ENCODE measurements around the gene RYR3.

RYR3 gene

DNA sequence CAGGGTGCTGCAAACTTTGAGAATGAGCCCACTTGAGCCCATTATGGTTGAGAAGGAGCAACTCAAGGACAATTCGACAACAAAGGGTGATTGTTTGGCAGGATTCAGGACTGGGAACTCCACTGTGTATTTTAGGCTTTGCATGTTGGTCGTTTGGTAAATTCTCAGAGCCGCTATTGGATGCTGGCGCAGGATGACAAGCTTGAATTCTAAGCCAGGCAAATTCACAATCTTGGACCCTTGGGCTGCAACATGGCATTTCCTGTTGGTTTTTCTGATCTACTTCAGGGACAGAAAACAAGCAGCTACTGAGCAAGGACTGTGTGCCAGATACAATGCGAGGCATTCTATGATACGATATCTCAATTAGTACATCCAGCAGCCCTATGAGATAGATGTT lies 82.8 kb downstream of the RYR3 start:
- DNase-seq: no peak

DNA sequence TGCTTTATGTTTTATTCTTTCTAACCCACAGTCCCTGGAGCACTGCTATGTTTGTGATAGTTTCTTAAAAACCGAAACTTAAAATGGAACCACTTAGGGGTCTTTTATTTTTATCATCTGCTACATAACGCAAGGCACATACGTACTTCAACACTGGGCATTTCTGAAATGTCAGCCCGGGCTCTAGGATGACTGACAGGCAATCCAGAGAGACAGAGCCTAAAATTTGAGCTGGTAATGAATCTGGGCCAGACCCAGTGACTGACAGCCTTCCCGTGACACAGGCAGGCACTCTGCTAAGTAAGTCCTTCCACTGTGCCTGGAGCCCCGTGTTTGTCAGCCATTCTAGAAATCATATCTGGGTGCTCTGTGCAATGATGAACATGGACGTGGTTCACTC lies 84.6 kb downstream of the RYR3 start:
- no peak for DNase-seq

DNA sequence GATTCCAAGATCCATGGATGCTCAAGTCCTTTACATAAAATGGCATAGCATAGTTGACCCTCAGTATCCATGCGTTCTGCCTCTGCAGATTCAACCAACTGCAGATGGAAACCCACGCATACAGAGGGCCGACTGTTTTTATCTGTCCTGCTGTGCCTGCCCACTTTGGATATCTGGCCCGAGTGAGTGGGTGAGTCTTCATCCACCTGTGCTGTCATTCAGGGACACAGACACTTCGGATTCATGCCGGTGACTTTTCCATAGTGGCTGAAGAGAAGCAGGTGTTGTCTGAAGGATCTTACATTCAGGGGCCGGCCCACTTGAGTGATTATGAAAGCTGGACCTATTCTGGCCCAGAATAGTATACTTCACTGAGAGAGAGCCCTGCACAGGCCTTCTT lies 85.1 kb downstream of the RYR3 start:
- no peak for DNase-seq

DNA sequence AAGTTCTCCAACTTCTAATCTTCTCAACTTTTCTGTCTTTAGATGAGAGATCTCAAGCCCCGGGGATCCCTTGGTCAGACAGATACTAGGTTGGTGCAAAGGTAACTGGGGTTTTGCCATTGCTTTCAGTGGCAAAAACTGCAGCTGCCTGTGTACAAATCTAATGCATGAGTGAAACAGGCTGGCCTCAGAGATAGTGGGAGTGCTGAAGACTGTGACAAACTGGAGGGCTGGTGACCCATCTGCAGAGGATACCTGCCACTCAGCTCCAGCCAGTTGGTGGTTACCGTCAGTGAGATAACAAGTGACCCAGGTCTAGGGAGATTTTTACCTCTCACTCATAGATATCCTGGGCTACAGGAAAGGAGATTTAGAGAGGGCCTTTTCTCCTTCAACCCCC lies 85.7 kb downstream of the RYR3 start:
- no peak for DNase-seq

DNA sequence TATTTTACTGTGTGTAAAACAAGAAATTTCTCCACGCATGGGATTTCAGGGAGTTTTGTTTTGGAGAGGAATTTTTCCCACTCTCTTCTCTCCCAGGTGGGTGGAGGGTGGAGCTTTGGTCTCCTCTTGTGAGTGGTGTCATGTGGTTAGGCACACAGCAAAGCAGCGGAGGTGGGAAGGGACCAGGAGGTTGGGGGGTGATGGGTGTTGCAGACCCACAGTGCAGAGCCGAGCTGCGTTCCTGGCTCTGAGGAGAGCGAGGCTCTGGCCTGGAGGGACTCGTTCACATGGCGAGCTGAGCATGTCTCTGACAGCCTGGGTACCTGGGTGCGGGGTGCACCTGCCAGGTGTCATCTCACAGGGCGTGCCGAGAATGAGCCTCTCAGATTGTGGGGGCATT lies 87.8 kb downstream of the RYR3 start:
- DNase-seq: no peak

DNA sequence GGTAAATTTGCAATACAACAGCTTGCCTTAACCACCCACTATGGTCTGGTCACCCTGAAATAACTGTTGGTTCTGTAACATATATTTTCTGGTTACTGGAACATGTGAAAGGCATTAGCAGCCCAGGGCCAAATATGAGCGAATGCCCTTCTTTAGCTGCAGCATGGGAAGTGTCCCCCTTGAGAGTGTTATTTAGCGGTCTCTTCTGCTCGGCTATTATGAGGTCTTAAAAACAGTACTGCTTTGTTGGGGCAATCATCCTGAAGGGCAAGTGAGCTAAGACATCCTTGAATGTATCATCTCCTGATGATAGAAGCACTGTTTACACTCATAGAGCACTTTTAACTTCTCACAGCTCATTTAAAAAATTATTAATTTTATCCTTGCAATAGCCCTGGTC lies 90.2 kb downstream of the RYR3 start:
- DNase-seq: no peak

DNA sequence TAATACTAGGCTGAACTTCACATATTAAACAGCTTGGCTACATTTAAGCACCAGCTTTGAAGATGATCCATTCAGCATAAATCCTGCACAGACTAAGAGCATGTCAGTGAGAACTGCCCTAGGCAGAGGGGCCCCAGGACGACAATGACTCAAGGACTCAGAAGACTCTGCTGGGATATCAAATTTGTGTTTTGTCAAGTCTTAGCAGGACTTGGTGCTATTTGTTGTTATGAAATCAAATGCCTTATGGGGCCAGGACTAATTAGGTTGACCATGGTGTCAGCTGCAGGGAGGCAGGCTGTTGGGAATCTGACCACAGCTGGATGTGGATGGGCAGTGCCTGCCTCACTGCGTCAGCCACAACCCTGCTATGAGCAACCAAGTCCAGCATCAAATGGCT lies 91.8 kb downstream of the RYR3 start:
- DNase-seq: no peak

DNA sequence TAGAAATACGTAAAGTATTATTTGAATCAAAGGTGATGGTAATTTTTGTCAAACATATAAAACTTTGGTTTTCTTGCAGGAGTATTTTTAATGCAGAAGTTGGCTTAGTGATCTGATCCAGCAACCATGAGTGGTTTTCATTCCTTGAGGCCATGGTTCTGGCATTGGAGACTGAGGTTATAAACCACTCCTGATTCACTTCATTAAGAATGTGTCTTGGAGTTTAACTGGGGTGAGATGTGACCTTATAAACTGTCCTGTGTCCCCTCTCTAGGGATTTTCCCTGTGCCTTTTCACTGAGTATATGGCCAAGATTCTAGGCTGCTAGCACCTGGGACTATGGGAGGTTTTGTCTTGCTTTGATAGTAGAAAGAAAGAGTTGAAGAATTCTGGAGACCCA lies 94.3 kb downstream of the RYR3 start:
- DNase-seq: no peak

DNA sequence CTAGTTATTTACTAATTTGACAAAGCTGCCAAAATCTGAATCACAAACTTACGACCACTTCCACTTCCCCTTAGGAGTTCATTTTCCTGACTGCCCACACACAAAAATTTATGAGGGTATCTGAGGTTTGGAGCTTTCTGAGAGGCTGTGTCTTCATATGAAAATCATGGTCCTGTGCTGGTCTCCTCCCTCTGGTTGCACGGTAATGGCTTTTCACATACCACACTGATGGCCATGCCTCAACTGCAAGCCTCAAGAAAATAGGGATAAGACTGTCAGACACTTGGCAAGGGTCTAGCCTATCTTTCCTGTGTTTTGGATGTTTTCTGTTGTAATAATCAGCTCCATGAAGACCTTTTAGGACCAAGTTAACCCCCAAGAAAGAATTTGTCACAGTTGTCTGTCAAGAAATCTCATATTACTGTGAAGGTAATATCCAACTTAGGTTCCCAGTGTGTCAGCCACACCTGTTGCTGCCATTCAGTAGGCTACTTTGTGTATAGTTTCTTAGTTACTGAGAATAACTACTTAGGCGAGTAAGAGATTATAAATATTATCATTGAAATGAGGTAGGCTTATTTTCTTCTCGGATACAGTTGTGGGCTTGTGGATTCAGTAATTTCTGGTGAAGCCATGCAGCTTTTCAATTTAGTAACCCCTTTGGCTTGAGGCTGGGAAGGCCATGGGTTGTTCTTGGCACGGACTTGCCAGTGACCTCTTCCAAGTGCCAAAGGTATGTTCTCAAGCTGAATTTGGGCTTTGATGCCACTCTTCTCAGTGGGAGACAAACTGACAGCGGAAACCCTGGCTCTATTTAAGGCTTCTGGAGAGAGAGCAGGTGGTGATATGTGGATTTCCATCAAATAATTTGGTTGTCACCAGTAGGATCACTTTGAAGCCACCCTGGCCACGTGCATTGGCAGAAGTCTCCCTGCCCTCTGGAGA lies 101.1 kb downstream of the RYR3 start:
- DNase-seq: no peak

DNA sequence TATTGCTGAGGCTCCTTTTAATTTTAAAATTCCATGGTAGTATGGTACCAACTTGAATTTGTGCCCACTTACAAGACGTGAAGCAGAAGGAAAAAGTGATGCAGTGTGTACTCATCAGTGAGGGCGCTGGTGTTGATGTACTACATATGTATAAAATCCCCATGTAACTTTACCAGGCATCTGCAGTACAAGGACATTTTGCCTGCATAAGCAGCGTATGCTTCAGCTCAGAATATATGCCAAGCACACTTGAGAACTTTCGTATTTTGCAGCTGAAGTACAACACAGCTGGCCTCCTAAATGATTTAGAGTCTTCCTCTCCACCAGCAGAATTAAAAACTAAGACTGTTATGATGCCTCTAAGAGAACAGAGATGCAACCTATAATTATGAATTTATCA lies 108.9 kb downstream of the RYR3 start:
- DNase-seq: no peak

DNA sequence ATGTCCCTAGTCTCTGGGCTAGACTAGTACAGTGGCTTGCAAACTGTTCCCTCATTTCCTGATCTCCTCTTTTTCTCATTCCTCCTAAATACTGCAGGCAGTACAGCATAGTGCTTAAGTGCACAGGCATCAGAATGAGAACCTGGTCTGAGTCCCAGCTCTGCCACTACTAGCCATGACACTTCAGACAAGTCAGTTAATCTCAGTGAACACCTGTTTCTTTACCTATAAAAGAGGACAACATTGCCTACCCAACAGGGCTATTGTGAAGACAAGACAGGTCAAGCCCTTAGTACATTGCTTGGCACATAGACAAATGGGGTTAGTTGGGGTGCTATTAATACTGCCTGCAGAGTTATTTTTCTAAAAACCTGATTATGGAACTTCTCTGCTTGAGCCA lies 113.3 kb downstream of the RYR3 start:
- no peak for DNase-seq

DNA sequence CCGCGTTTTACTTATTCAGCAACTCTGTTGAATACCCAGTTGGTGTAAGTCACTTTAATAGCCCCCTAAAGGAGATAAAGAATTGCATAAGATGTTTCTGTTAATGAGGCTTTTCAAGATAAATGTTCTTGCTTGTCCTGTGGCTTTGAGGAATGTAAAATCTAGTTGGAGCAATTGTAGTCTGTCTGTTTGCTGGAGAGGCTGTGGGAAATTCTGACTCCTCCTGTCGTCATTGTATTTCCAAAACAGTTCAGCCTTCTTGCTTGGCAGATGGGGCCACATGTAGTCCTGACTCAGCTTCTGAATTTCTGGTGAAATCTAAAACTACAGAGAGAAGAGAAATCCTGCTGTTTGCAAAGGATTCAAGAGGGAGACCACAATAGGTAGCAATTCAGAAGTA lies 114.4 kb downstream of the RYR3 start:
- DNase-seq: no peak

DNA sequence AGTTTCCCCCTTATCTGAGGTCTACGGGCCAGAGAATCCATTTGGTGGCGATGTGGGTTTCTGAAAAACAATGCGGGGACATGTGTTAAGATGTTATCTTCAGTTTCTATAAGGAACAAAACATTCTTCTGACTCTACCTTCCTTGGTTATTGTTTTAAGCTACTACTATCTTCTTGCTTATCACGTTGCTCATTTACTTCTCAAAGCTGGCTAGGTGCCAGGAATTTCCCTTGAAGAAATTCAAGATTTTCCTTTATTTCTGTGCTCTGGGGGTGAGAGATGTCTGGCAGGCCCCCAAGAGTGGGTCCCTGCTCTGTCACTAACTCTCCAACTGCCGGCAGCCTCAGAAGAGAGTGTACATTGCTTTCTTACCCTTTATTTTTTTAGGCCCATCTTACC lies 119.8 kb downstream of the RYR3 start:
- DNase-seq: no peak

DNA sequence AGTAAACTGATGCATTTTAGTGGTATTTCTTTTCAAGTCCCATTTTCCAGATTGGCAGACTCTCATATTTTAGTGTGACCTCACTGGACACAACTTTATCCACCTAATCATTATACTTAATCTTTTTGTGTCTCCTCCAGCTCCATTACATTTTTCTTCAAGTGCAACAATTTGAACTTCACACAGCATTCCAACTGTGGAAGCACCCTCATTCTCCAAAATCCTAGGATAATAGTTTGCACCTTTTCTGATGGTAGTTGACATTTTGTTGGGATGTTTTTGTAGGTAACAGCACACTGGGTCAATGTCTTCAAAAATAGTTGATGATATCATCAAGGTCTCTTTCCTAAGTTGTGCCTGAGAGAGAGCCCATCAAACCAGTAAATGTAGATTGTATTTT lies 123.1 kb downstream of the RYR3 start:
- no peak for DNase-seq

DNA sequence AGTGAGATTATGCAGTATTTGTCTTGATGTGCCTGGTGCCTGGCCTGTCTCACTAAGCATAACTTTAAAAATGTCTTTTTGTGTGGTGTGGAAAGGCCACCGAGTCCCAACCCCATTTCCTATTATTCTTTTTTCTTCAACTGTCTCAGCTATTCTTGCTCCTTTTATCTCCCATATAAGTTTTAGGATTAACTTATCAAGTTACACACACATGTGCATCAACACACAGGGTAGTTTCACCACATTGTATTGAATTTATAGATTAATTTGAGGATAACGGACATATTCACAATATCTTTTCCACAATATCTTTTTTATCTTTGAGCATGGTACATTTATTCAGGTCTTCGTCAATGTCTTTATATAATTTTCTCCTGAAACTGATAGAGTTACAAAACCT lies 127.6 kb downstream of the RYR3 start:
- DNase-seq: no peak

DNA sequence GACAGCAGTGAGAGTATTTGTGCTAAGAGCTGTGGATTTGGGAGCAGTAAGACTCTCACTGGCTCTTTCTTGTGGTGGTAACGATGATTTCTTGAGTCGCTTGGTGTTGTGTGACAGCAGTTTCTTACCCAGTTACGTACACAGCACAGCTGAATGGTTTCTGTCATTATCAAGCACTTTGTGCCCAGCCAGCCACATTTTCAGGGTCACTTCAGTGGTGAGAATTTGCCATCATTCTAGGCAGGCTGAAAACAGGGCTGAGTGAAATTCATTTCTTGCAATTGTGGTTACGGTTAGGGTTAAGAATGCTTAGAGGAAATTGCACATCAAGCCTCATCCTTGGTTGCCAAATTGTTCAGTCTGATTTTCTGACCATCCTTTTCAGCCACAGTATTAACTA lies 130.1 kb downstream of the RYR3 start:
- no peak for DNase-seq

DNA sequence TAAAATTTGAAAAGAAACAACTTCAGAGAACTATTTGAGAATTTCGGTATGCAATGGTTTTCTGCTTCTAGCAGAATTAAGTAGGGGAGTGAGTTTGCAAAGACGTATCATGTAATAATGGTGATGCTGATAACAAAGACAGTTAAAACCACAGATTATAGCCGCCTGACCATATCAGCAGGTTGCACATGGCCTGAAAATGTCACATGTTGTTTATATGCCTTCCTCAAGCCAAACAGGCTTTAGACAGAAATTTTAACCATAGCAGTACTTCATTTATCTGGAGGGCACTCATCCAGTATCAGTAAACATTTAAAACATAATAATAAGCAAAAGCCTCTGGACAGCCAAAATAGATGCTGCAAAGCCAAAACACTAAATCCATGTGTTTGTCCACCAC lies 131.7 kb downstream of the RYR3 start:
- no peak for DNase-seq

DNA sequence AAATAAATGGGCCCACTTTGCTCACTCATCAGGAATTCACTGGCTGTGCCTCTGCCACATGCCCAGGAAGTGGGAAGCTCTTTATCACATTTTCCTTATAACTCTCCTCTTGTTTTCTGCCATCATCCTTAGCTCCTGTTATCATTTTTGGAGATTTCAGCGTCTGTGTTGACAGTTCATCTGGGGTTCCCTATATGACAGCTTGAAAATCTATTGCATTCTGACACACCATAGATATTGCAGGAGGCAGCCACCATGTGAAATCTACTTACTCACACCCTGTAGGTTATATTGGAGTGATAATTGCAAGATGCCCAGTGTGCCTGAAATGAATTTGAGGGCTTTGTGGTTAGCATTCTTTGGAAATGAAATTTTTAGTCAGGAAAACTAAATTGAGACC lies 132.9 kb downstream of the RYR3 start:
- DNase-seq: no peak

DNA sequence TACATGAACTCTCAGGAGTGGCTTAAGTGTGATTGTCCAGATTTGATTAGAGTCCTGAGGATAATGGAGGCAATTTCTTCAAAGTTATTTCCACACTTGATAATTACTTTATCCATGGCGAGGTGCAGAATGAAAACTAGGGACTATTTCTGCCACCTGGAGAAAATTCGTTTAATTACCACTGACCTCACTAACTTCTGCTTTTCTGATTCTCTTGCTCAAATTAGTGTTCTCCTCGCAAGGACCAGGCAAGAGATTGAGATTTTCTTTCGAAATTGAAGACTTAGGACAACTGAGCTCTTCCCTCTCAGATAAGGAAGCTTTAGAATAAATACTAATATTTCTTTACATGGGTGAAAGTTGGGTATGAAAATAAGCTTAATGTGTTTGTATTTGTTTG lies 135.2 kb downstream of the RYR3 start:
- no peak for DNase-seq

DNA sequence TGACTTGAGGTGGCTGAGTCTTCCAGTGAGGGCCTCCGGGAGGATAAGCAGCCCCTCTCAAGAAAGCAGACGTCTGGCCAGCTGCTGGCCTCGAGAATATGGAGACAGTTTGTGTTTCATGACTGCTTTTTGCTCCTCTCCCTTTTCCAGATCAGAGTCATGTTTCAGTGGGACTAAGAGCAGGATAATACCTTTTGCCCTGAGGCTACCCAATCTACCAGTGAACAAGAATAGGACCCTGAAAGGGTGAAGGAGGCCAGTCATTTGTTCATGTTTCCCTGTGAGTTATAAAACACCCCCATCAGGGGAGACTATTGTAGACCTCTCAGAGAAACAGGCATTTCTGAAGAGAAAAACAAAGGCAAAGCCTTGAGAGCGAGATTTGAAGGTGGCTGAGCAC lies 137.4 kb downstream of the RYR3 start:
- DNase-seq: no peak

DNA sequence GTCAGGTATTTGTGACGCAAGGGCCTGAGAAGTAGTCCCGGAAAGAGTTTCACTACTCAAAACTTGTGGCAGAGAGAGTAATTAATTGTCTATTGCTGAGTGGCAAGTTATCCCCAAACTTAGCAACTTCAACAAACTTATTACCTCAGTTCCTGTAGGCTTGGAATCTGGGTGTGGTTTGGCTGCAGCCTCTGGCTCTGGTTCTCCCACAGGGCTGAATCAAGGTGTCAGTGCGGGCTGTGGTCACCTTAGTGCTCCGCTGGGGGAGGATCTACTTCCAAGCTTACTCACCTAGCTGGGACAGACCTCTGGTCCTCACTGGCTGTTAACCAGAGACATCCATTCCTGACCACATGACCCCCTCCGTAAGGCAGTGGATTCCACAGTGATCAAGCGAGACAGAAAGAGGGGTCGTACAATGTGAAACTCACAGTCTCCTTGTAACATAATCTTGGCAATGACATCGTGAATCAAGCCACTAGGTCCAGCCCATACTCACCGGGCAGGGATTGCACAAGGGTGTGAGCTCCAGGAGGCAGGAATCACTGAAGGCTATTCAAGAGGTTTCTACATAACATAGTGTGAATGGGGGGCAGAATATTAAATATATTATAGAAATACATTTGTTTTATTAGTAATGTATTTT lies 138.3 kb downstream of the RYR3 start:
- no peak for DNase-seq

DNA sequence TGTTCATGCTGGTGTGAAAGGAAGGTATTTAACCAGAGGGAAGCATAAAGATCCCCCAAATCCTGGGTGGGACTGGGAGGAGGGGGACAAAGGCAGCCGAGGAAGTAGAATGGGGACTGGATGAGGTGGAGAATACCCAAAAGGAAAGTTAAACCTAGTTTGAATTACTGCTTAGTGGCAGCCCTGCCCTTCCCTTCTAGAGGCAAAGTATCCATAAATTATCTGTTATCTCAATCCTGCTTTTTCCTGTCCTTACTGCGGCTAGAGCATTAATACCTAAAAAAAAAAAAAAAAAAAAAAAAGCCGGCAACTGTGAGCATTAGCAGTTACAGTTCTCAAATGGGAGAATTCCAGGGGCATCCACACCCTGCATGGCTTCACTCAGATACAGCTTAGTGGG lies 139.0 kb downstream of the RYR3 start:
- no peak for DNase-seq

DNA sequence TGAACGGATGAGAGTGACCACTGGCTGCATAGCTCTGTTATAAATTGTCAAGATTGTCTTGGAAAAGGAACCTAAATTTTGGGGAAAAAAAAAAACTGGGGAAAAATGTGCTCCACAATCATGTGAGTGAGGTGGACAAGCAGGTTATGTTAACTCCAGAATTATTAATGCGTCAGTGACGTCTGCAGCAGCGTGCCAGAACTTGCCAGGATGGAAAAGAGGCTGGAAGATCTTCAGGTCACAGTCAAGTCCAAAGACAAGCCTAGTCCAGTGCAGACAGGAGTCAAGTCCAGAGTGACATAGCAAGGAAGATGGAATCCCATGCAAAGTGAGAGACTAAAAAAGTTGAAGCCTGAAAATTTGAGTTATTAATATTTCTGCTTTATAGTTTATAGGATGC lies 140.6 kb downstream of the RYR3 start:
- no peak for DNase-seq

DNA sequence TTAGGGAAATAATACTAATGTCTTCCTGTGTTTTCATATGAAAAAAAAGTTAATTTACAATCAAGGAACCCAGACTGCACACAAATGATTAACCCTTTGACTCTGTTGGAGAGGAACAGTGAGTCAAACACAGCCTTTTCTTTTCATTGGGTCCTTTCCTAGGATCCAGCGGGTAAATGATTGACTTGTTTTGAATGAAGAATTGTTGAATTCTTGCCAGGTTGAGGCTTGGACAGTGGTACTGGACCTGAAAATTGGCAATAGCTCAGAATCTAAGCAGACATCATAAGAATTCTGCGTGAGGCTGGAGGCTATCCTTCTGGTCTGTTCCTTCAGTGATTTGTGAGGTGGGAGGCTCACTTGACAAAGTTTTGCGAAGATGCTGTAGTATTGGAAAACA lies 143.0 kb downstream of the RYR3 start:
- no peak for DNase-seq

DNA sequence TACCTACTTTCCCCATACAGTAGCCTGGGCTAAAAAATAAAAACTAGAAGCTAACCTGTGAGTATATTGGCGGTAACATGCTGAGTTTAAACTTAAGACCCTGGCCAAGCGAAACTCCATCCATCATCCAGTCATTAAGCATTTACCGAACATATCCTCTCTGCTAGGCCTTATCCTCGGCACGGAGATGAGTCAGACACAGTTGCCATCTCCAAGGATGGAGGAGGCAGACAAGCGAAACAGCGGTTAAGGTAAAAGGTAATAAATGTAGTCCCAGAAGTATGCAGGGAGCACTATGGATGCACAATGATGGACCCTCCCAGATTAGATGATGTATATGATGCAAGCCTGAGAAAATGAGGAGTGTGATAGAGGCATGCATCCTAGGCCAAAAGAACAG lies 143.6 kb downstream of the RYR3 start:
- no peak for DNase-seq
